IPS-NIHi7 (cell line): ENCODE data around the gene MLST8.
"Not testable (repeated sequence)": the region's sequence is repeated elsewhere in the genome, so short reads cannot be mapped to it uniquely, and the experiment has no call there.

Experiments
- DNase-seq: peaks from one replicate; pipeline ENCODE4 v3.0.0; 2012; ENCODE audit warnings: mixed read lengths; ENCODE audit errors: extremely low spot score

The MLST8 gene

GRCh38 chr16:2231016-2231931, 26.0 kb downstream of the MLST8 start:
- no peak for DNase-seq

GRCh38 chr16:2232094-2232990, 27.1 kb downstream of the MLST8 start:
- DNase-seq = no peak

- DNase-seq = no peak
Observed at GRCh38 chr16:2233046-2233775, 28.0 kb downstream of the MLST8 start.

- DNase-seq = no peak
Observed at GRCh38 chr16:2233872-2234812, 28.9 kb downstream of the MLST8 start.

GRCh38 chr16:2234813-2235170, 29.5 kb downstream of the MLST8 start:
- DNase-seq = no peak

GRCh38 chr16:2235234-2235651, 30.0 kb downstream of the MLST8 start:
- no peak for DNase-seq

GRCh38 chr16:2235695-2236336, 30.6 kb downstream of the MLST8 start:
- no peak for DNase-seq

- peak; percentile 78 for DNase-seq
Observed at GRCh38 chr16:2236337-2237101, 31.3 kb downstream of the MLST8 start, which contains the start of gene DNASE1L2. DNASE1L2 (plus strand) TSS chr16:2236444; CDS start chr16:2236817, 373 bp downstream.

GRCh38 chr16:2237102-2237482, 31.8 kb downstream of the MLST8 start:
- no peak for DNase-seq

- peak; percentile 45 for DNase-seq
Observed at GRCh38 chr16:2237493-2238149, 32.4 kb downstream of the MLST8 start.

GRCh38 chr16:2238150-2238837, 33.0 kb downstream of the MLST8 start:
- DNase-seq = peak; percentile 29

GRCh38 chr16:2238838-2239675, 33.8 kb downstream of the MLST8 start:
- DNase-seq = peak; percentile 54

- DNase-seq = not testable (repeated sequence)
Observed at GRCh38 chr16:2240331-2240730, 35.1 kb downstream of the MLST8 start.

GRCh38 chr16:2242598-2242997, 37.3 kb downstream of the MLST8 start:
- no peak for DNase-seq

GRCh38 chr16:2243031-2243528, 37.8 kb downstream of the MLST8 start:
- peak; percentile 61 for DNase-seq

- no peak for DNase-seq
Observed at GRCh38 chr16:2243781-2244180, 38.5 kb downstream of the MLST8 start.

- DNase-seq = peak; percentile 49
Observed at GRCh38 chr16:2244301-2244700, 39.0 kb downstream of the MLST8 start.
